ENCODE measurements around the gene RETREG1.
"Not testable (repeated sequence)": the region's sequence is repeated elsewhere in the genome, so short reads cannot be mapped to it uniquely, and the experiment has no call there.

RETREG1 gene

DNA sequence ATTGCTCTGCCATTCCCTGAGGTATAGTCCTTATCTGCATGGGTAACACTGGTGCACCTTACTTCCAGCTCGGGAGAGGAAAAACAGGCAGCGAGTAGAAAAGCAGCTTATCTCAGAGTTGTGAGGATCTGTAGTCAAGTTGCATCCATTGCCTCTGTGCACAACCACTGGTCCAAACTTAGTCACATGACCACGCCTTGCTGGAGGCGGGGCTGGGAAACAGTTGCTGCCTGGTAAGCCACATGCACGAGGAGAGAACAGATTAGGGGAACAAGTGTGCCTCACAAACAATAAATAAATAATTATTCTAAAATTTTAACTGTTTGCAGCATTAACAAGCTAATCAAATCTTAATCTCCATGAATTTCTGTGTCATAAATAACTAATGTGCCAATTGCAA, 169.8 kb downstream of the RETREG1 start:
- DNase-seq: no peak

DNA sequence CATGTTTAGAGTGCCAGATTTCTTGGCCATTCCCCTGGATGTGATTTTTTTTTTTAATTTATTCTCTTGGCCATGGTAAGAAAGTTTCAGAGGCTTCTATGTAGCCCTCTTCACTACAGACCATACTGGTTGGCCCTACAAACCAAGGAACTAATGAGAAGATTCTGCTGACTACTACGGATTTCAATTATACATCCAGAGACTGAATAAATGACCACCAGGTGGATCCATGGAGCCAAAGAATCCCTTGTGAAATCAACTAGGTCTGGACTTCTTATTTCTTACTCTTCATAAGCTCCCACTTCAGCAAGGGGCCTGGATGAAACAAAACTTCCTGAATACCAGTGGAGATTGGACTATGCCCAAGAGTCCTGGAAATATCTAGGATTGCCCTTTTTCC, 178.8 kb downstream of the RETREG1 start:
- no peak for DNase-seq

DNA sequence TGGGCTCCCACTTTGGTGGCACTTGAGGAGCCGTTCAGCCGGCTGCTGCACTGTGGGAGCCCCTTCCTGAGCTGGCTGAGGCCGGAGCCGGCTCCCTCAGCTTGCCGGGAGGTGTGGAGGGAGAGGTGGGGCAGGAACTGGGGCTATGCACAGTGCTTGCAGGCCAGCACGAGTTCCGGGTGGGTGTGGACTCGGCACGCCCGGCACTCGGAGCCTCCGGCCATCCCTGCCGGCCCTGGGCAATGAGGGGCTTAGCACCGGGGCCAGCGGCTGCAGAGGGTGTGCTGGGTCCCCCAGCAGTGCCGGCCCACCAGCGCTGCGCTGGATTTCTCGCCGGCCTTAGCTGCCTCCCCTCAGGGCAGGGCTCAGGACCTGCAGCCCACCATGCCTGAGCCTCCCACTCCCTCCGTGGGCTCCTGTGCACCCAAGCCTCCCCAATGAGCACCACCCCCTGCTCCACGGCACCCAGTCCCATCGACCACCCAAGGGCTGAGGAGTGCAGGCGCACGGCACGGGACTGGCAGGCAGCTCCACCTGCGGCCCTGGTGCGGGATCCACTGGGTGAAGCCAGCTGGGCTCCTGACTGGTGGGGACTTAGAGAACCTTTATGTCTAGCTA, 180.6 kb downstream of the RETREG1 start:
- DNase-seq: not testable (repeated sequence)

DNA sequence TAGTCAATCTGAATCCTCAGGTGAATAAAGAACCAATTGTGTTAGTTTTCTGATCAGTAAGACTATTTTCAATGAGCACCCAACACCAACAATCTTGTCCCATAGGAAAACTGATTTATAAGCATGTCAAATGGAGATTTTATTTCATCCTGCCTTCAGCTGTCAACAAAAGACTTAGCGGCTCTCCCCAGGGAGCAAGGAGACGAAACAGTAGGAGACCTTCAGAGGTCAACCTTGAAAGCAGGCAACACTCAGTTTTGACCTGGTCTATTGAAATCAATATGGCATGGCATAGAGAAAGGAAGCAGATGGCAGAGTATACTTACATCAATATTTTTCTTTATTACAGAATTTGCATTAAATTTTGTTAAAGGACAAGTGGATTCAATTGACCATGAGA, 185.3 kb downstream of the RETREG1 start:
- no peak for DNase-seq

DNA sequence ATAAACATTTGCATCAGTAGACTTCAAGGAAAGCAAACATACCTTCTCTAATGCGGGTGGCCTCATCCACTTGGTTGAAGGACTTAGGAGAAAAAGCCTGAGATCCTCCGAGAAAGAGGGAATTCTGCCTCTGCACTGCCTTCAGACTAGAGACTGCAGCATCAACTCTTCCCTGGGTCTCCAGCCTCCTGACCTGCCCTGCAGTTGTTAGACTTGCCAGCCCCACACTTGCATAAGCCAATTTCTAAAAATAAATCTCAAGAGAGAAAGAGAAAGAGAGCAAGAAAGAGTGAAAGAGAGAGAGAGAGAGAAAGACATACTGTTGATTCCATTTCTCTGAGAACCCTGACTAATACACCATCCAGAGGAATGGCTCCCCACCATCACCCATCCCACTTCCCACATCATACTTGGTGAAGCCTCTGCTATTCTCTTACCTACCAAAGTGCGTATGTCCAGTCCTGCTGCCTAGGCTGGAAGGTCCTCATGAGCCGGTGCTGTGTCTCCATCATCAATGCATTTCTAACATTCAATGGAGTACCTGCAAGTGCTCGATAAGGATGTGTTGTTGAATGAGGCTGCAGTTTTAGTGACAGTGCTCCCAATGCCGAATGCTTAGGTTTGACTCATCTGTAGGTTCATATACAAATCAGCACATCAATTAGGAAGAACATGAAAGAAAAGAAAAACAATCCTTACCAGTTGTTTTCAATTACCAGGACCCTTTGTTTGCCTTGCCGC, 186.3 kb downstream of the RETREG1 start:
- no peak for DNase-seq

DNA sequence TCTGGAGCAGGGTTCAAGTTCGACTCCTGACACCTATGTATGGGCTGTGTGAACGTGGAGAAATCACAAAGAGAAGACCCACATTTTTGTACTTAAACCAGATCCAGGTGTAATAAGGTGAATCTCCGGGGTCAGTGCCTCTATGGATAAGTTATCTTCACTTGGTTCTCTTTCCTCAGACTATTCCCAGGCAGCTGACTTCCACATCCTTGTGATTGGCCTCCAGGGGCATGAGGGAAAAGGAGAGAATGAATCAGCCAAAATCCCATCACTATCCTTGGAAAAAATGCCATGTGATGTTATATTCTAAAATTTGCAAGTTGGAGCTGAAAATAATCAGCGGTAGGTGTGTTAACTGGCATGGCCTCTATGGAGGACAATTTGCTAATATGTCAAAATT, 188.4 kb downstream of the RETREG1 start:
- no peak for DNase-seq

DNA sequence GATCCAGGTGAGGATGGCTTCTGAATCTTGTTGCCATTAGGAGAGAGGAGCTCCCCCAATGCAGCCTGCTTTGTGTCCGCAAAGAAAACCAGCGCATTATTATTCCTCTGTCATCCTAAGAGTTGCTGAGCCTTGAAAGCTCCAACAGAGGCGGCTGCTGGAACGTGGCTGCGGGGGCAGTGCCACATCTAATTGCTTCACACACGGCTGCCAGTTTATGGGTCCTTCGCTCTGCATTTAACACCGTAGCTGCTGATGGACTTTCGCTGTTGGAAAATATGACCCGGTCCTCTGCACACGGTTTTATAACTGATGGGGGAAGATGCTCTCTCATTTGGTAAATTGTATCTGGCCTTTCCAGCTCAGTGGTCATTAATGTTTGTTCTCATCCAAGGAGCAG, 189.2 kb downstream of the RETREG1 start:
- no peak for DNase-seq
